22Rv1 (cell line): ENCODE data around the gene CXorf51A.
"Not testable (repeated sequence)": the region's sequence is repeated elsewhere in the genome, so short reads cannot be mapped to it uniquely, and the experiment has no call there.

Experiments used
- H3K27ac ChIP-seq: fragments of 450-650 bp; 2 replicates; pipeline ENCODE4 v1.5.1; 2017
- CTCF ChIP-seq: fragments of 450-650 bp; IDR thresholded peaks from 2 replicates; pipeline ENCODE4 v1.5.1; 2017; ENCODE audit warnings: mild to moderate bottlenecking
- ZFX ChIP-seq: fragments of 450-650 bp; IDR thresholded peaks from 2 replicates; pipeline ENCODE4 v1.6.1; 2017; ENCODE audit warnings: antibody characterized with exemption, borderline replicate concordance

Gene CXorf51A

GRCh38 chrX:146814644-146815043, at the start of gene CXorf51A:
CXorf51A (minus strand) TSS chrX:146814744; CDS start chrX:146814723, 21 bp downstream.
- not testable (repeated sequence) for H3K27ac ChIP-seq

- no peak overlapping the region for H3K27ac ChIP-seq
- TF ChIP-seq CTCF (no peak), ZFX (no peak)
Measured at GRCh38 chrX:146863566-146863965, 49.0 kb upstream of the CXorf51A start.

- H3K27ac ChIP-seq = no peak overlapping the region
- TF ChIP-seq ZFX = no peak
- no peak for TF ChIP-seq CTCF
Measured at GRCh38 chrX:146854281-146854680, 39.7 kb upstream of the CXorf51A start.

- TF ChIP-seq CTCF (no peak), ZFX (no peak)
- no peak overlapping the region for H3K27ac ChIP-seq
Measured at GRCh38 chrX:146831994-146832393, 17.4 kb upstream of the CXorf51A start.

- H3K27ac ChIP-seq = not testable (repeated sequence)
Measured at GRCh38 chrX:146809471-146809870, 5.1 kb downstream of the CXorf51A start, which contains the start of gene CXorf51B. CXorf51B (plus strand) TSS chrX:146809771; CDS start chrX:146809792, 21 bp downstream.
